Activated naive CD4-positive, alpha-beta T cell (primary cell): ENCODE measurements around the gene NEMF.
"Not testable (repeated sequence)": the region's sequence is repeated elsewhere in the genome, so short reads cannot be mapped to it uniquely, and the experiment has no call there.

Experiments used
- DNase-seq, 4 experiments: peaks; one replicate each; lab custom pipeline; 2025; lab: John Stamatoyannopoulos, UW

NEMF gene

GRCh38 chr14:49754570-49755097 is 98.0 kb downstream of the NEMF start:
- DNase-seq = no peak

- DNase-seq = not testable (repeated sequence)
Measured at GRCh38 chr14:49746476-49746875, 106.1 kb downstream of the NEMF start.

GRCh38 chr14:49745191-49745590 is 107.4 kb downstream of the NEMF start:
- no peak for DNase-seq

- DNase-seq = not testable (repeated sequence)
Measured at GRCh38 chr14:49735669-49736068, 116.9 kb downstream of the NEMF start.

GRCh38 chr14:49733836-49734235 is 118.8 kb downstream of the NEMF start:
- DNase-seq = no peak

GRCh38 chr14:49732896-49733295 is 119.7 kb downstream of the NEMF start:
- no peak for DNase-seq
